ENCODE results near the gene KCNQ4.

Gene KCNQ4

GRCh38 chr1:40751802-40752201 is 31.8 kb upstream of the KCNQ4 start:
- H2BK120ac ChIP-seq (ENCODE audit: low read depth, low read length) = no peak overlapping the region
- H3K27ac ChIP-seq (ENCODE audit: low read depth, low read length) = no peak overlapping the region
- peaks cover 10% of the 10 kb centered on the region for H3K36me3 ChIP-seq (ENCODE audit: control insufficient read depth, insufficient read depth, low read length)

GRCh38 chr1:40753142-40753882 is 30.3 kb upstream of the KCNQ4 start:
- Histone ChIP-seq H3K56ac (ENCODE audit: low read length) (no peak overlapping the region), H2BK15ac (replicated peaks; ENCODE audit: low read depth) (no peak overlapping the region), H3K4me1 (ENCODE audit: control insufficient read depth, low read depth, low read length) (no peaks in the 10 kb centered on the region), H2AK5ac (ENCODE audit: low read length) (no peak overlapping the region), H2BK5ac (ENCODE audit: low read length) (no peak overlapping the region), H3K27me3 (ENCODE audit: insufficient read depth, low read length, poor library complexity) (no peaks in the 10 kb centered on the region), H3K27ac (ENCODE audit: low read depth, low read length) (no peak overlapping the region), H3K18ac (ENCODE audit: low read length) (no peak overlapping the region), H3K4ac (ENCODE audit: low read depth, low read length) (no peak overlapping the region), H2BK120ac (ENCODE audit: low read depth, low read length) (no peak overlapping the region), H3K4me2 (ENCODE audit: low read length) (no peak overlapping the region), H3K4me3 (ENCODE audit: low read length) (no peak overlapping the region), H4K8ac (ENCODE audit: low read depth, low read length) (no peak overlapping the region), H3K36me3 (ENCODE audit: control insufficient read depth, insufficient read depth, low read length) (peaks cover 12% of the 10 kb centered on the region), H3K79me2 (ENCODE audit: control insufficient read depth, insufficient read depth, low read length) (no peaks in the 10 kb centered on the region), H4K5ac (ENCODE audit: low read length) (no peak overlapping the region), H3K23ac (ENCODE audit: low read length) (no peak overlapping the region), H3K9ac (ENCODE audit: low read length) (no peak overlapping the region), H3K79me1 (ENCODE audit: low read length) (no peaks in the 10 kb centered on the region)
- DNase-seq = no peak
- WGBS (ENCODE audit: extremely low coverage, insufficient coverage, low lambda C conversion rate) = no CpG with 5 or more reads among the region's 8 CpGs

More at GRCh38 chr1:40751802-40752201, 31.8 kb upstream of the KCNQ4 start:
- H3K79me1 ChIP-seq (ENCODE audit: low read length) = no peaks in the 10 kb centered on the region
- H3K27me3 ChIP-seq (ENCODE audit: insufficient read depth, low read length, poor library complexity) = no peaks in the 10 kb centered on the region
- no peak overlapping the region for H3K23ac ChIP-seq (ENCODE audit: low read length)
- H3K4me1 ChIP-seq (ENCODE audit: control insufficient read depth, low read depth, low read length) = no peaks in the 10 kb centered on the region
- no peak overlapping the region for H3K18ac ChIP-seq (ENCODE audit: low read length)
- H2BK15ac ChIP-seq (replicated peaks; ENCODE audit: low read depth) = no peak overlapping the region
- no peak overlapping the region for H3K4ac ChIP-seq (ENCODE audit: low read depth, low read length)
- no peak for DNase-seq
- H3K4me2 ChIP-seq (ENCODE audit: low read length) = no peak overlapping the region
- no peak overlapping the region for H4K8ac ChIP-seq (ENCODE audit: low read depth, low read length)
- H3K79me2 ChIP-seq (ENCODE audit: control insufficient read depth, insufficient read depth, low read length) = peaks cover under 1% of the 10 kb centered on the region
- no CpG with 5 or more reads among the region's 4 CpGs for WGBS (ENCODE audit: extremely low coverage, insufficient coverage, low lambda C conversion rate)
- H3K56ac ChIP-seq (ENCODE audit: low read length) = no peak overlapping the region
- no peak overlapping the region for H3K9ac ChIP-seq (ENCODE audit: low read length)
- no peak overlapping the region for H3K4me3 ChIP-seq (ENCODE audit: low read length)
- H2BK5ac ChIP-seq (ENCODE audit: low read length) = no peak overlapping the region
- H2AK5ac ChIP-seq (ENCODE audit: low read length) = no peak overlapping the region
- no peak overlapping the region for H4K5ac ChIP-seq (ENCODE audit: low read length)

- H3K4me2 ChIP-seq (ENCODE audit: low read length) = no peak overlapping the region
- no peaks in the 10 kb centered on the region for H3K4me1 ChIP-seq (ENCODE audit: control insufficient read depth, low read depth, low read length)
- no peaks in the 10 kb centered on the region for H3K27me3 ChIP-seq (ENCODE audit: insufficient read depth, low read length, poor library complexity)
- H3K79me1 ChIP-seq (ENCODE audit: low read length) = no peaks in the 10 kb centered on the region
- no peak overlapping the region for H3K56ac ChIP-seq (ENCODE audit: low read length)
- no peak overlapping the region for H3K4ac ChIP-seq (ENCODE audit: low read depth, low read length)
- no peak overlapping the region for H2BK5ac ChIP-seq (ENCODE audit: low read length)
- DNase-seq = no peak
- H4K8ac ChIP-seq (ENCODE audit: low read depth, low read length) = no peak overlapping the region
- H3K9ac ChIP-seq (ENCODE audit: low read length) = no peak overlapping the region
- H3K4me3 ChIP-seq (ENCODE audit: low read length) = no peak overlapping the region
- no peak overlapping the region for H2BK15ac ChIP-seq (replicated peaks; ENCODE audit: low read depth)
- H2AK5ac ChIP-seq (ENCODE audit: low read length) = no peak overlapping the region
- H3K36me3 ChIP-seq (ENCODE audit: control insufficient read depth, insufficient read depth, low read length) = peaks cover 12% of the 10 kb centered on the region
- H4K5ac ChIP-seq (ENCODE audit: low read length) = no peak overlapping the region
- no CpG with 5 or more reads among the region's 8 CpGs for WGBS (ENCODE audit: extremely low coverage, insufficient coverage, low lambda C conversion rate)
- no peak overlapping the region for H3K23ac ChIP-seq (ENCODE audit: low read length)
- H2BK120ac ChIP-seq (ENCODE audit: low read depth, low read length) = no peak overlapping the region
- no peak overlapping the region for H3K18ac ChIP-seq (ENCODE audit: low read length)
- H3K79me2 ChIP-seq (ENCODE audit: control insufficient read depth, insufficient read depth, low read length) = no peaks in the 10 kb centered on the region
- H3K27ac ChIP-seq (ENCODE audit: low read depth, low read length) = no peak overlapping the region
Measured at GRCh38 chr1:40754201-40754600, 29.4 kb upstream of the KCNQ4 start.

- Histone ChIP-seq H2BK15ac (replicated peaks; ENCODE audit: low read depth) (no peak overlapping the region), H3K4me2 (ENCODE audit: low read length) (no peak overlapping the region), H3K27ac (ENCODE audit: low read depth, low read length) (no peak overlapping the region), H2BK120ac (ENCODE audit: low read depth, low read length) (no peak overlapping the region), H3K36me3 (ENCODE audit: control insufficient read depth, insufficient read depth, low read length) (peaks cover 12% of the 10 kb centered on the region), H4K5ac (ENCODE audit: low read length) (no peak overlapping the region), H2AK5ac (ENCODE audit: low read length) (no peak overlapping the region), H3K79me2 (ENCODE audit: control insufficient read depth, insufficient read depth, low read length) (no peaks in the 10 kb centered on the region), H3K79me1 (ENCODE audit: low read length) (no peaks in the 10 kb centered on the region), H3K18ac (ENCODE audit: low read length) (no peak overlapping the region), H3K27me3 (ENCODE audit: insufficient read depth, low read length, poor library complexity) (no peaks in the 10 kb centered on the region), H3K23ac (ENCODE audit: low read length) (no peak overlapping the region), H4K8ac (ENCODE audit: low read depth, low read length) (no peak overlapping the region), H3K9ac (ENCODE audit: low read length) (no peak overlapping the region), H3K56ac (ENCODE audit: low read length) (no peak overlapping the region), H2BK5ac (ENCODE audit: low read length) (no peak overlapping the region), H3K4me1 (ENCODE audit: control insufficient read depth, low read depth, low read length) (no peaks in the 10 kb centered on the region), H3K4me3 (ENCODE audit: low read length) (no peak overlapping the region), H3K4ac (ENCODE audit: low read depth, low read length) (no peak overlapping the region)
- DNase-seq = no peak
- no CpG with 5 or more reads among the region's 4 CpGs for WGBS (ENCODE audit: extremely low coverage, insufficient coverage, low lambda C conversion rate)
Measured at GRCh38 chr1:40755067-40755466, 28.5 kb upstream of the KCNQ4 start.

GRCh38 chr1:40756523-40756922 is 27.1 kb upstream of the KCNQ4 start:
- WGBS (ENCODE audit: extremely low coverage, insufficient coverage, low lambda C conversion rate) = no CpG with 5 or more reads among the region's 3 CpGs
- Histone ChIP-seq H3K79me1 (ENCODE audit: low read length) (no peaks in the 10 kb centered on the region), H3K79me2 (ENCODE audit: control insufficient read depth, insufficient read depth, low read length) (no peaks in the 10 kb centered on the region), H4K5ac (ENCODE audit: low read length) (no peak overlapping the region), H2BK5ac (ENCODE audit: low read length) (no peak overlapping the region), H2AK5ac (ENCODE audit: low read length) (no peak overlapping the region), H4K8ac (ENCODE audit: low read depth, low read length) (no peak overlapping the region), H3K27me3 (ENCODE audit: insufficient read depth, low read length, poor library complexity) (no peaks in the 10 kb centered on the region), H3K9ac (ENCODE audit: low read length) (no peak overlapping the region), H3K23ac (ENCODE audit: low read length) (no peak overlapping the region), H3K4me1 (ENCODE audit: control insufficient read depth, low read depth, low read length) (no peaks in the 10 kb centered on the region), H3K36me3 (ENCODE audit: control insufficient read depth, insufficient read depth, low read length) (peaks cover 13% of the 10 kb centered on the region), H3K4me2 (ENCODE audit: low read length) (no peak overlapping the region), H3K18ac (ENCODE audit: low read length) (no peak overlapping the region), H3K4ac (ENCODE audit: low read depth, low read length) (no peak overlapping the region), H2BK120ac (ENCODE audit: low read depth, low read length) (no peak overlapping the region), H2BK15ac (replicated peaks; ENCODE audit: low read depth) (no peak overlapping the region), H3K4me3 (ENCODE audit: low read length) (no peak overlapping the region), H3K27ac (ENCODE audit: low read depth, low read length) (no peak overlapping the region), H3K56ac (ENCODE audit: low read length) (no peak overlapping the region)
- DNase-seq = no peak

- peaks cover 13% of the 10 kb centered on the region for H3K36me3 ChIP-seq (ENCODE audit: control insufficient read depth, insufficient read depth, low read length)
- no peak overlapping the region for H2AK5ac ChIP-seq (ENCODE audit: low read length)
- no peak overlapping the region for H2BK5ac ChIP-seq (ENCODE audit: low read length)
Measured at GRCh38 chr1:40757084-40757483, 26.5 kb upstream of the KCNQ4 start.

More at GRCh38 chr1:40757084-40757483, 26.5 kb upstream of the KCNQ4 start:
- no CpG with 5 or more reads among the region's 8 CpGs for WGBS (ENCODE audit: extremely low coverage, insufficient coverage, low lambda C conversion rate)
- Histone ChIP-seq H3K4me2 (ENCODE audit: low read length) (no peak overlapping the region), H3K27me3 (ENCODE audit: insufficient read depth, low read length, poor library complexity) (no peaks in the 10 kb centered on the region), H3K18ac (ENCODE audit: low read length) (no peak overlapping the region), H3K9ac (ENCODE audit: low read length) (no peak overlapping the region), H4K5ac (ENCODE audit: low read length) (no peak overlapping the region), H3K79me2 (ENCODE audit: control insufficient read depth, insufficient read depth, low read length) (no peaks in the 10 kb centered on the region), H2BK15ac (replicated peaks; ENCODE audit: low read depth) (no peak overlapping the region), H3K4me1 (ENCODE audit: control insufficient read depth, low read depth, low read length) (no peaks in the 10 kb centered on the region), H2BK120ac (ENCODE audit: low read depth, low read length) (no peak overlapping the region), H3K4me3 (ENCODE audit: low read length) (no peak overlapping the region), H3K23ac (ENCODE audit: low read length) (no peak overlapping the region), H3K4ac (ENCODE audit: low read depth, low read length) (no peak overlapping the region), H3K79me1 (ENCODE audit: low read length) (no peaks in the 10 kb centered on the region), H3K56ac (ENCODE audit: low read length) (no peak overlapping the region), H3K27ac (ENCODE audit: low read depth, low read length) (no peak overlapping the region), H4K8ac (ENCODE audit: low read depth, low read length) (no peak overlapping the region)
- no peak for DNase-seq
